AG08395 (cell line): ENCODE data around the gene TBC1D22A.
"Not testable (repeated sequence)": the region's sequence is repeated elsewhere in the genome, so short reads cannot be mapped to it uniquely, and the experiment has no call there.

ENCODE experiments used
- DNase-seq: peaks from one replicate; pipeline ENCODE4 v3.0.0; 2012; ENCODE audit warnings: mixed read lengths, low spot score

TBC1D22A gene

DNA sequence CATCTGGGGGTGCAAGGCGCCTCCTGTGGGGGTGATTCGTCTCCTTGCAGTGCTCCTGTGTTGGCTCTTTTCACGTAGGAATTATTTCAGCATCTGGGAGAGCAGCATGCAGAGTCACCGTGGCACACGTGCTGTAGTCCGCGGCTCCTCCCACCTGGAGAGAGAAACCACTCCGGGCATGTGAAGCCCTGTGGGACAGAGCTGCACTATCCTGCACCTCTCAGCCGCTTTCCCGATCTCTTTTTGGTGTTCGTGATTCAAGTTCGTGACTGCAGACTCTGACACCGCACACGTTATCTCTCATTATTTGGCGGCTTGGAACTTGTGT is 394.6 kb downstream of the TBC1D22A start:
- DNase-seq: no peak

DNA sequence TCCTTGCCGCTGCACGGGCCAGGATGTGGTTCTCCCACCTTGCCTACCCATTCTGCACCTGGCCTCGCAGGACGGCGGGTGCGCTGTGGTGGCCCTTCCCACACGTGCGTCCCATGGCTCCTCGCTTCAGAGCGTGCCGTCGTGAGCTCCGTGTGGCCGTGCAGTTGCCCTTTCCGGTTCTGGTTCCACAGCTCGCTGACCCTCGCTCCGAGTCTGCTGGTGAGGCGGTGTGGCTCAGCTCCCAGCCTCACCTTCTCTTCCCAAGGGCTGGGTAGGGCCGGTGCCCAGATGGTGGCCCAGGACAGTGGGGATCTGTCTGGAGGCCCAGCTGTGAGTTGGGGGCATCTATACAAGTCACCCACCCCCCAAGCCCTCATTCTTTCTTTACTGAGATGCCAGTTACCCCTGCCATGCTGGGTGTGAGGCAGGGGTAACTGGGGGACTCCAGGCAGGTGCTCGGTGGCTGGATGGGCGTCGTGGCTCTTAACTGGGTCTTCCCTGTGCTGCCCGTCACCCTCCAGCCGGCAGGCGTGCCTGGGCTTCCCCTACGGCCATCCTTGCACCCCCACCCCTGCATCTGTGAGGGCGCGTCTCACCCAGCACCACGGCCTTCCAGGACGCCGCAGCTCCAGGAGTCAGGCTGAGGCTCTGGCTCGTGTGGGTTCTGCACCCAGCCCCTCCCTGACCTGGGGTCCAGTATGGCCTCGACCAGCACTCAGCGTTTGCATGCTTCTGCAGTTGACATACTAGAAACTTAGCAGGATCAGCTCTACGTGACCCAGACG is 395.2 kb downstream of the TBC1D22A start:
- DNase-seq: no peak

DNA sequence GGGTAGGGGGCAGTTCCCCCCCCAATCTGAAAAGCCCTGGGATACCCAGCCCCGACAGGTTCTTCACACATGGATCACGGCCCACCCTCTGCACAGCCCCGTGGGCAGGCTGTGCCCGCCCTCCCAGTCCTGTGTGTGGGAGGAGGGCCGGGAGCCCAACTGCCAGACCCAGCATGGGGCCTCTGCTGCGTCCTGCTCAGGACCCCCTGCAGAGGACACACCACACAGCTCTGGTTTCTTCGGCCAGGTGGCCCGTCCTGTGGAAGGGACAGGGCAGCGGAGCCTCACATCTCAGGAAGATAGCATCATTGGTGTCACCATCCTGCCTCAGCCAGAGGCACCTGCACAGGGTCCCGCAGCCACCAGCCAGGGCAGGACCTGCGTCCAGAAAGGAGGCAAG is 396.0 kb downstream of the TBC1D22A start:
- DNase-seq: no peak

DNA sequence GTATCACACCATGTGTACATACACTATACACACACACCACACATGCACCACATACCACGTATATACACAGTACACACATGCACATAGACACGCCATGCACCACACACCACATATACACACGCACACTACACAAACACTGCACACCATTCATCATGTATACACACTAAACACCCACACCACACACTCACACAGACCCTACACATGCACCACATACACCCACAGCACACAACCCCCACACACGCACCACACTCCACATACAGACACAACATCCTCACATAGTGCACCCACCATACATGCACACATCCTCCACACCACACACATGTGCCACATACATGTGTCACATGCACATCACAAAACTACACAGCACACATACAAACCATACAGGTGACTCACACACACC is 397.1 kb downstream of the TBC1D22A start:
- DNase-seq: no peak

DNA sequence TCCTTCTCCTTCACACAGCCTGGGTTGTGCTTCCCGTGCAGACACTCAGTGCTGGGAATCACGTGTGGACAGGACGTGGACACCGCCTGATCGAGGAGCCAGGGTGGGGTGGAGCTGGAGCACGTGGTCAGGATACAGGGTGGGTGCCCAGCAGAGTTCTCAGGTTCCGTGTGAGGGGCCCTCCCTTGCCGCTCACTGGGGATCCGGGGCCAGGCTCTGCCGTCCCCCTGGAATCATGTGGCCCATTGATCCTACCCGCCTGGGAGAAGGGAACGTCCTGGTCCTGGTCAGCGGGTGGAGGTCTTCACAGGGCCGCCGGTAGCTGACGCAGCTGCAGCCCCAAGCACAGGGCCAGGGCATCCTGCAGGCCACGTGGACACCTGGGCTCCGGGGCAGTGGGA is 397.7 kb downstream of the TBC1D22A start:
- DNase-seq: no peak

DNA sequence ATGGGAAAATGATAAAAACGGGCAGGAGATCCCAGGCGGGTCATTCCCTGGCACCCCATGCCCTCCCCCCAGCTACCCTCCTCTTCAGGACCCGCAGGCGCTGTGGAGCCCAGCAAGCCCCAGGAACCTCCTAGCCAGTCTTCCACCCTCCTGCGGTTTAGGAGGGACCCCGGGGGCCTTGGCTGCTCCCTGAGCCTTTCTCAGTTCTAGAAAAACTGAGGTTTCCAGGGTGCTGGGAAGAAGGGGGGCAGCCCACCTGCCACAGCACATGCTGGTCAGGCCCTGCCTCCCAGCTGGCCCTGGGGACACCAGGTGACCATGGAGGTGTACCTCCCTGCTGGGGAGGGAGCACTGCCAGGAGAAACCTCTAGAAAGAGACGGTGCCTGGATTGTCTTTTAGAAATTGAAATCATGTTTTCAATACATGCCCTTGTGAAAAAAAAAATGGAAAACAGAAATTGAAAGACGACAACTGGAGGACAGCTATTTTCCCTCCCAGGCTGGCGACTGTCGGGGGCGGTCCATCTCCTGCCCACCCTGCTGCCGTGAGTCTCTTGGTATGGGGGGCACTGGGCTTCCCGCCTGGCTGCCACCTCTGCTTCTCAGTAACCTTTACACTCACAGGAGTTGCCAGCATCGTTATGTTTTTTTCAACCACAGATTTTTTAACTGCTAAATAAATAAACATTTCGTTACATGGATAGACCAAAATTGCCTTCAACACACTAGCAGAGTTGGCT is 398.5 kb downstream of the TBC1D22A start:
- no peak for DNase-seq

DNA sequence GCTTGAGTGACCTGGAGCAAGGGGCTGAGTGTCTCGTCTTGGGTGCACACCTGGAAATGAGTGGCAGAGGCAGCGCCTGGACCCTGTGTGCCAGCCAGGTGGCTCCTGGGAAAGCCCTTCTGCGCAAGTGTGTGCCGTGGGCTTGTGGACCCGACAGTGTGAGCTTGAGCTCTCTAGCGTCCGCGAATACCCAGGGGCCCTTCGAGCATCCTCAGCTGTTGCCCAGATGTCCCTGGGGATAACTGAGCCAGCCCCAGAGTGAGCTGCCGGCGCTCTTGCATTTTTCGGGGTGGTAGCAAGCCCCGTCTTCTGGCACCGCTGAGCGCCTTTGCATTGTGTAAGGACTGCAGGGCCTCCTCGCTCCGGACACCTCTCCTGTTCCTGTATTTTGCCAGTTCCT is 399.2 kb downstream of the TBC1D22A start:
- DNase-seq: no peak

DNA sequence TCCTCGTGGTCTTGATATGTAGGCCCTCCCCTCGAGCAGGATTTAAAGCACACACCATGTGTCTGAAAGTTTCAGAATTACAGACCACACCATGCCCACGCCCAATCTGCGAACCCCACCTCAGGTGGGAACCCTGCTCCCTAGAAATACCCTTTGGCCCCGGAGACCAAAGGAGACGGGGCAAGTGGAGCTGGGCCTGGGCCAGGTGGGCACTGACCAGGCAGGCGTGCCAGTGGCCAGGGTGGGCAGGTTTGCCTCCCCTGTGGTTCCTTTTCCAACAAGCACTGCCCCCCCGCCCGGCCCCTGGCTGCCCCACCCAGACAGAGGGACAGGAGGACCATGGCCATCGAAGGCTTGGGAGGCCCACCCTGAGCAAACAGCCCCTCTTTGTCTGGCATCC is 400.4 kb downstream of the TBC1D22A start:
- no peak for DNase-seq

DNA sequence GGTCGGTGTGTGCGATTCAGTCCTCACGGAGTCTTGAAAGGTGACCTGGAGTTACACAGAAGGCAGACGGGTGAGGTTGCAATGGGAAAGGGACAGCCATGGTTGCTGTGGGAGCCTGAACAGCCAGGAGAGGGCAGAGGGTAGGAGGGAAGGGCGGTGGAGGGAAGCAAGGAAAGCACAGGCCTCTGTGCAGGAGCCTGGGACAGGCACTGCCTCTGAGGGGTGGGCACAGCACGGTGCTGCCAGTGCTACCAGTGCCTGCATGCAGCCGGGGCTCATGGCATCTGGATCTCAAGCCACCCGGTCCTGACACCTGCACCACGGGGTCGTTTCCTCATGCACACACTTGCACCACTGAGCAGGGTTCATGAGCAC is 401.0 kb downstream of the TBC1D22A start:
- DNase-seq: no peak

DNA sequence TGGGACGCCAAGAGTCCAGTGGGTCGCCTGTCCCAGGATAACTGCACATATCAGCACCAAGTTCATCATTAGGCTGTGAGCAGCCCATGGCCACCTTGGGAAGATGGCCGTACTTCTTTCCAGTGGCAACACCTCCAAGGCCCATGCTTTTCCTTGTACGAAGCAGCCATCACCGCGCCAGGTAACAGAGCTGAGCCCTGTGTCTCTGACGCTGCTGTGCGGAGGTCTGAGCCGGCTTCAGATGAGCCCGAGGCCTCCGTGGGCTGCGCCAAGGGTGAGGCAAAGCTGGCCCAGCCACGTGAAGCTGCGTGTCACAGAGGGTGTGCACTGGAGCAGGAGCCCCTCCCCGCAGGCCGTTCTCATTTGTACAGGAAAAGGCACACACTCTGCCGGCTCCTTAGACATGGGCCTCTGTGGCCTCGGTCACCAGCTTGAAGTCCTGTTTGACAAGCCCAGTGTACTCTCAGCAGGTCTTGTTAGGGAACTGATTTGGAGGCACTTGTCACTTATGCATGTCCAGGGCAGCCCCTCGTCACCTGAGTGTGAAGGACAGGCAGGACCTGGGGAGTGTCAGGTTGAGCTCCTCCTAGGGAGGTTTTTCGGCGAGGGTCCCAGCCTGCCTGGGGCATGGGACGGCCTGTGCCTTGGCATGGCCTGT is 401.5 kb downstream of the TBC1D22A start:
- no peak for DNase-seq

DNA sequence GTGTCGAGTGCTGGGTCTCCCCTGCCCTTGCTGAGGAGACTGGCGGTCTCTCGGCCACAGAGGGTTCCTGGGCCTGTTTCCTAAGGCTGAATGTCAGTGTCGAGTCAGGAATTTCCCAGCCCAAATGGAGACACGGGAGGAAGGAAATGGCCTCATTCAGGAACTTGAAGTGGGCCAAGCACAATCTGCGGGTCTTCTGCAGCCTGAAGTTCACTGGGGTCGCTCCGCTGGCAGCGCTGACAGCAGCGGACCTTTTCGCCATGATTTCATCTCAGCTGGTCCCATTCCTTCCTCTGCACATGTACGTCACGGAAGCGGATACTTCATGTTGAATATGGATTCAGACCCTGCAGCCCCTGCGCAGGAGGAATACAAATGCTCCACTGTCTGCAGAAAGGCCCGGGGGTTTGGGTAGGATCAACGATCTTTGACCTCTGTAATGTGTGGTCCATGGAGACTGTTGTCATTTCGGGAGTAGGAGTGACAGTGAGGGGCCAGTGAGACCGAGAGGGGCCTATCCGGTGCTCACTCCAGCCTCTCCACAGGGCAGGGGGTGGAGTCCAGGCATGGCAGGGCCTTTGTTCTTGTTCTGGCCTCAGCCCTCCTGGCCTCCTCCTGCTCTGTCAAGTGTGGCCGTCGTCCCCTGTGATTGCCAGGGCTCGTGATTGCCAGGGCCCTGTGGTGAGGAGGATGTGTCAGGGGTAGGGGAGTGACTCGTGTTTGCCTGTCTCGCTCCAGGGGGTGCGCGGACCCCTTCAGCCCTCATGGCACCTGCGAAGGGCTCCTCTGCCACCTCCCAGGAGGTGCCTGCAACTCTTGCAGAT is 402.3 kb downstream of the TBC1D22A start:
- DNase-seq: no peak

DNA sequence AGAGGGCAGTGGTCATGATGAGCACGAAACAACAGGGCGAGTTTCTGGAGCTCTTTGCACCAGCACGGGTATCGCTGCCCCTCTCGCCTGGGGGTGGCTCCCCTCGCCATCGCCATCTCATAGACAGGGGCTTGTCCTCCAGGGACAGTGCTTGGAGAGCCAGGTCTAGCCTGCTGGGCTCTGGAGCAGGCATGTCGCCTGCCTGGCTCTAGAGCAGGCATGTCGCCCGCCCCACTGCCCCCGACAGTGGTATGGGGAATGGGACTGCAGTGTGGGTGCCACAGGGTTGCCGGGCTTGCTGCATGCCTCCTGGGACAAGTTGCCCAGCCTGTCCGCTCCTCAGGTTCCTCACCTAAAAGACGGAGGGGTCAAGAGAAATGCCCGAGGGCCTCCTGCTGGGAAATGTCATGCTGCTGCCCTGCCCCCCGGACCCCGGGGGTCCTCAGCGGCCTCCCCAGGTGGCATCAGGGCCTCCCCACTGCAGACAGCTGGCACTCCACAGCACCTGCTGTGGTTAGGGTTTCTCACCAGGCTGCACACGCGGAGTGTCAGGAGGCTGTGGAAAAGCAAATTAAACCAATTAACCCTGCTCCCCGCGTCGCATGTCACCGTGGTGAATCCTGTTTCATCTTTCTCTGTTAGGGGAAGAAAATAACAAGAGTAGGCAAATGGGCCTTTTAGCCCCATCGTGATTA is 403.0 kb downstream of the TBC1D22A start:
- DNase-seq: no peak

DNA sequence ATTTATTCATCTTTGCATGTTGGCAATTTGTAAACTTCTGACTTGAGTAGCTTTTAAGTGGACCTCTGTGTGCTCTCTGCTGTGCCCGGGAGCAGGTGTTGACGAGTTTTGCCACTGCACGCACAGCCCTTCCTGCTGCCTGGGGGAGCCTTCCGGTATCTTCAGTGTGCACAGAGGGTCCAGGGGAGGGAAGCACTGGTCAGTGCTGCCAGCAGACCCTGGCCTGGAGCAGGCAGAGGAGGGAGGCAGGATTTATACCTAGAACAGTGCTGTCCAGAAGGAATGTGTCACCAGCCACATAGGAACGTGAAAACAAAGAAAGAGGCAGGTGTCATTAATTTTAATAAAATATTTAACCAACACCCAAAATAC is 403.6 kb downstream of the TBC1D22A start:
- DNase-seq: no peak

DNA sequence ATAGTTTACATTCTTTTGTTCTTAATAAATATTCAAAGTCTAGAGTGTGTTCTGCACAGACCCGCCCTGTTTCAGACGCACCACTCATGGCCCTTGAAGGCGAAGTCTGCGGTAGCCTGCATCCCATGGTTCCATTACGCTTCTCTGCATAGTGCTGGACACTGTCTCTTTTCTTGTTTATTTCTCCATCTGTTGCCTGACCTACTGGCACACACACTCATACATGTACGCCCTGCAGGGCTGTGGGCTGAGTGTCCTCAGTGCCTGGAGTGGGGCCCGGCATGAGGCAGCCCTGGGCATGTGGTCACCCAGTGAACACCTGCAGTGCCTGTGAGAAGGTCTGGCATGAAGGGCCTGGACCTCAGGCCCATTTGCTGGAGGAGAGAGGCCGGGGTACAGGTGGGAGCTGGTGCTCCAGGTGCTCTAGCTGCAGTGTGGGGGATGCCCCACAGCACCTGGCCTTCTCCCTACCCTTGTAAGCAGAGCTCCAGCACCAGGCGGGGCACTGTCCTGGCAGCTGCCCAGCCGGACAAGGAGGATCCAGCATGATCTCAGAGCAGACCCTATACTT is 404.1 kb downstream of the TBC1D22A start:
- no peak for DNase-seq

DNA sequence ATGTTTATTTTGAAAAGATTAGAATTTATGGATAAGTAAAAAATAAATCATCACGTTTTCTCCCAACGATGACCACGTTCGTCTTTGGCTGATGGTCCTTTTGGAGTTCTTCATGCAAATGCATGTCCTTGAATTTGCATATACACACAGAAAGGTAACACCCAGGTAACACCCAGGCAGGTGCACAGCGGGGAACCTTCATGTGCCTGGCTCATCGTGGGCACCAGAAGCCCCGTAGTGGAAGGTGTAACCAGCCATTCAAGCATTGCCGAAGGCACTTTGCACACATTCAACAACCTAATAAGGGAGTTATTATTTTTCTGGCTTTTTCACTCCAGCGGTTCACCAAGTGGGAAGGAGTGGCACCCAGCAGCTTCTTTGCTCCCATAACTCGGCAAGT is 404.6 kb downstream of the TBC1D22A start:
- no peak for DNase-seq

DNA sequence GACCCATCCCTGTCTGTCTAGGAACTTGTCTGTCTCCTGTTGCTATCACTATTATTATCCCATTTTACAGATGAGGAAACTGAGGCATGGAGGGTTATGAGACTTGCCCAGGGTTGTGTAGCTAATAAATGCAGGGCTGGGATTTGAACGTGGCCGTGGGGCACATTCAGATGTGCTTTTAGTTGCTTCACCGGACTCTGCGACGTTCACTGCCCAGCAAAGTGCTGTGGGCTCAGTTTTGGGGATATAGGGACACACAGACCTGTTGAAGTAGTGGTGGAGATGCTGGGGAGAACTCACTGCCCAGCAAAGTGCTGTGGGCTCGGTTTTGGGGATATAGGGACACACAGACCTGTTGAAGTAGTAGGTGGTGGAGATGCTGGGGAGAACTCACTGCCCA is 405.5 kb downstream of the TBC1D22A start:
- DNase-seq: not testable (repeated sequence)

DNA sequence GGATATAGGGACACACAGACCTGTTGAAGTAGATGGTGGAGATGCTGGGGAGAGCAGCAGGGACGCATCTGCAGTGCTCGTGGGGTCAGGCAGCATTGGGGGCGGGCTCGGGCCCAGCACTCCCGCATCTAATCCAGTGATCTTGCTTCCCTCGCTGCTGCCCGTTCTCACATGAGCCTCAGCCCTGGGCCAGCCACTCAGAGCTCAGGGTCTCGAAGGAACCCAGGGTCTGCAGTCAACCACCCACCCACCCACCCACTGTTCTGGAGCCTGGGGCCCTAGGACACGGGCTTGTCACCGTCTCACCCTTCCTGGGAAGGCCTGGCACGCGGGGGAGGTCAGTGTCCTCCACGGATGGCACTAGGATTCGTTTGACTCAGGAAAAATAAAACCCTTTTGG is 406.0 kb downstream of the TBC1D22A start:
- no peak for DNase-seq

DNA sequence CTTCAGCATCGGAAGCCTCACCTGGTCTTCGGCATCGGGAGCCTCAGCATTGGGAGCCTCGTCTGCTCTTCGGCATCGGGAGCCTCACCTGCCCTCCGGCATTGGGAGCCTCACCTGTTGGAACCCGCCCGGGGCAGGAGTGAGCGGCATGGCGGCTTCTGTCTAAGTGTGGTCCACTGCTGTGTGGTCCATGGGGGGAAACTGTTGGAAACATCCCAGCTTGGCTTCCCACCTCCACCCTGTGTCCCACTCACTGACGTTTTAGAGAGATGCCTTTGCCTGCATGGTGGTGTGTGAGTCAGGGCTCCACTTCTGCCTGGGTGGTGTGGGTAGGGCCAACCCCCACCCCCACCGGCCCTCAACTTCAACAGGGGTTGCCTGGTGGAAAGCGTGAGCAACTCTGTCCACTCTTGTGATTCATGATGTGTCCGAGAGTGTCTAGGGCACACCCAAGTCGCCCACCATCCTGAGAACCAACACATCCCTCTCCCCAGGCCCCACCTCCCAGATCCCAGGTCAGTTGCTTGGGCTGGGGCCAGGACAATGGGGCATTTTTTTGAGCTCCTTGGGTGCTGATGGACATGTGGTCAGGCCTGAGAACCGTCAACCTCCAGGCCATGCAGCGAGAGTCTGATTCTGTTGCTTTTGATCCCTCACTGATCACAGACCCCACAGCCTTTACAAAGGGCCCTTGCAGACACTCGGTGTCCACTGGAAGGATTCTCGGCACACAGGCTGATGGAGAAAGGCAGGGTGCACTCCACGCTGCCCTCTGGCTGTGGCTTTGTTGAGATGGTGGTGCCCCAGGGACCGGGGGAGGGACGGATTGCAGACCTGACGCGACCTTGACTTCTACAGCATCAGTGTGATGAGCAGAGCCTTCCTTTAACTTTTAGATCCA is 406.7 kb downstream of the TBC1D22A start:
- peak; percentile 46 for DNase-seq

DNA sequence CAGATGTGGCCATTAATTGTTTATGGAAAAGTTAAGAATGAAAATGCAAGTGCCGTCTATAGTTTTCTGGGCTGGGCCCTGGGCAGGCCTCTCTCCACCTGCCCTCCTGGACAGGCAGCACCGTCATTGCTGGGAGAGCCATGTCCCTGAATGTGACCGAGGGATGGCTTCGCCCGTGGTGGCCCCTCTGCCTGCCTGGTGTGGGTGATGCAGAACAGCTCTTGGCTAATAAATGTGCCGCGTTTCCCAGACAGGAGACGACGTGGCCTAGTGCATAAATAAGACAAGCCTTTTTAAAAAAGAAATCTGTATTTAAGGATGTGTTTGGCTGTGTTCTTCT is 407.3 kb downstream of the TBC1D22A start:
- DNase-seq: no peak
